ENCODE results near the gene SLC44A4. TPM values are rescaled to one million over a fixed set of nuclear protein-coding genes. Genes with fewer than 3 reads are reported as not detected.

Gene SLC44A4
- total and polyA plus RNA-seq, 2 of the 8 experiments (the other 6 are each of a cell fraction or from before 2014, with no cell fraction given): 4.8 to 7.0 TPM

GRCh38 chr6:31827286-31828079 lies 51.3 kb downstream of the SLC44A4 start, which contains the start of gene HSPA1B:
Gene HSPA1B (plus strand): TSS chr6:31827738. CDS start chr6:31827951, 213 bp downstream.
- H3K4me3 ChIP-seq (ENCODE audit: extremely low read depth in 1 of 4, insufficient read depth in 2 of 4, low read depth in 3 of 4, low read length in 4 of 4): peak within 1 kb of the TSS; percentile 55 to 75 (median 72)
- peak within 1 kb of the TSS; percentile 16 for H3K4ac ChIP-seq (replicated peaks; ENCODE audit: insufficient read length, low read depth, low read length)
- peak within 1 kb of the TSS; percentile 93 for H3K18ac ChIP-seq (ENCODE audit: extremely low read depth, low read length)
- peaks cover 2% of the 10 kb centered on the region; the same call in 1 of the 2 replicates for H3K79me1 ChIP-seq (ENCODE audit: low read depth, low read length)
- peaks cover 0 to 3% of the 10 kb centered on the region in 2 experiments for H4K20me1 ChIP-seq (replicated peaks in 1 of 2; ENCODE audit: control insufficient read depth in 1 of 2, insufficient read depth in 2 of 2, low read length in 2 of 2)
- no peak within 1 kb of the TSS for H2AK5ac ChIP-seq (ENCODE audit: low read depth, low read length)
- POLR2A ChIA-PET (ENCODE audit: partially characterized antibody): interaction anchor here (0.7 to 10.9 kb wide), 54 partner anchors 8 to 352 kb away, joined by 3 to 136 read pairs (median 4); partner anchors contain the start of genes ABHD16A, APOM, BAG6 and C6orf47
- no peak within 1 kb of the TSS for H2BK120ac ChIP-seq (replicated peaks; ENCODE audit: low read depth, low read length)
- H3K9me3 ChIP-seq (ENCODE audit: insufficient read depth in 2 of 2, low read depth in 1 of 2, low read length in 1 of 2): no peaks in the 10 kb centered on the region
- peak within 1 kb of the TSS; percentile 2; the same call in 1 of the 2 replicates for H2BK20ac ChIP-seq (ENCODE audit: low read length)
- H3K79me2 ChIP-seq (ENCODE audit: control insufficient read depth in 1 of 2, insufficient read depth in 2 of 2, low read length in 2 of 2): peaks cover 0 to 23% of the 10 kb centered on the region in 2 experiments; a peak in 2 of 4 replicates
- H3K56ac ChIP-seq (replicated peaks; ENCODE audit: insufficient read length, low read depth, low read length): no peak within 1 kb of the TSS
- 1% methylated on average over 45 of the region's 56 CpGs; no CpG with 5 or more reads in 1 of the 2 experiments for WGBS, 2 experiments (ENCODE audit: extremely low coverage in 1 of 2, insufficient coverage in 1 of 2, insufficient read length in 1 of 2, insufficient replicate concordance in 2 of 2, low coverage in 1 of 2, low lambda C conversion rate in 2 of 2, missing lambda C conversion rate in 1 of 2)
- H3K4me1 ChIP-seq (replicated peaks in 1 of 4; ENCODE audit: control insufficient read depth in 3 of 4, insufficient read depth in 4 of 4, low read length in 3 of 4): peaks cover 5 to 12% (median 9%) of the 10 kb centered on the region in 4 experiments; a peak in 6 of 7 replicates
- H4K91ac ChIP-seq (replicated peaks; ENCODE audit: insufficient read length, low read length): peak within 1 kb of the TSS; percentile 41
- H2BK12ac ChIP-seq (ENCODE audit: low read depth, low read length): peak within 1 kb of the TSS; percentile 84; the same call in 1 of the 2 replicates
- peaks cover 13% of the 10 kb centered on the region for H3K23me2 ChIP-seq (ENCODE audit: low read depth, low read length)
- no peaks in the 10 kb centered on the region for H3K36me3 ChIP-seq (ENCODE audit: control insufficient read depth in 2 of 4, insufficient read depth in 4 of 4, low read length in 3 of 4)
- H3K4me2 ChIP-seq (ENCODE audit: insufficient read depth in 1 of 2, low read depth in 2 of 2, low read length in 2 of 2): peak within 1 kb of the TSS; percentile 87 to 100
- H3K27ac ChIP-seq (ENCODE audit: low read depth, low read length): peak within 1 kb of the TSS; percentile 77
- no peaks in the 10 kb centered on the region for H3K27me3 ChIP-seq (replicated peaks in 1 of 4; ENCODE audit: control insufficient read depth in 3 of 4, extremely low read depth in 1 of 4, insufficient read depth in 3 of 4, low read length in 3 of 4)
- peak within 1 kb of the TSS; percentile 92; the same call in 1 of the 2 replicates for H2BK15ac ChIP-seq (ENCODE audit: low read length)
- DNase-seq (ENCODE audit: low read depth in 1 of 2, low spot score in 2 of 2) (peak; percentile 98), FAIRE-seq (no peak)
- peak within 1 kb of the TSS; percentile 63 to 79 (median 64) for H3K9ac ChIP-seq (replicated peaks in 1 of 4; ENCODE audit: extremely low read depth in 1 of 4, low read depth in 3 of 4, low read length in 3 of 4)
- H4K5ac ChIP-seq (ENCODE audit: insufficient read length, low read depth, low read length): peak within 1 kb of the TSS; percentile 78
- peak within 1 kb of the TSS; percentile 54; the same call in 1 of the 2 replicates for H2AFZ ChIP-seq (ENCODE audit: low read length)
- H3K23ac ChIP-seq (ENCODE audit: insufficient read length): no peak within 1 kb of the TSS
- no peak within 1 kb of the TSS for H4K8ac ChIP-seq (ENCODE audit: extremely low read depth, insufficient read depth, low read length)
- peak within 1 kb of the TSS; percentile 92 for H2BK5ac ChIP-seq (ENCODE audit: low read depth, low read length)
- no peak within 1 kb of the TSS for H3K14ac ChIP-seq (ENCODE audit: insufficient read length)
- CTCF ChIA-PET (ENCODE audit: partially characterized antibody): interaction anchor here (0.6 to 2.6 kb wide), 9 partner anchors 11 to 138 kb away, joined by 3 to 12 read pairs (median 4); partner anchors contain the start of genes LSM2 and VARS1
- 0 out of 2 replicates have a peak, but pooled peaks have one; percentile 26 for TF ChIP-seq SP2 (IDR thresholded peaks at IDR 0.05; ENCODE audit: low read length)
- TF ChIP-seq, protein P1, sequence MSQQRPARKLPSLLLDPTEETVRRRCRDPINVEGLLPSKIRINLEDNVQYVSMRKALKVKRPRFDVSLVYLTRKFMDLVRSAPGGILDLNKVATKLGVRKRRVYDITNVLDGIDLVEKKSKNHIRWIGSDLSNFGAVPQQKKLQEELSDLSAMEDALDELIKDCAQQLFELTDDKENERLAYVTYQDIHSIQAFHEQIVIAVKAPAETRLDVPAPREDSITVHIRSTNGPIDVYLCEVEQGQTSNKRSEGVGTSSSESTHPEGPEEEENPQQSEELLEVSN (IDR thresholded peaks at IDR 0.05): peak; percentile 58
- peak; percentile 86 for TF ChIP-seq PHF8 (conservative IDR thresholded peaks at IDR 0.05; ENCODE audit: low read depth, low read length)
- no peak for TF ChIP-seq KDM5A (IDR thresholded peaks at IDR 0.05; ENCODE audit: low read length)
- TF ChIP-seq TAF7 (optimal IDR thresholded peaks at IDR 0.05; ENCODE audit: borderline replicate concordance, low read depth, low read length): peak; percentile 83
- TF ChIP-seq TAF1 (IDR thresholded peaks at IDR 0.05; ENCODE audit: low read depth, low read length): peak; percentile 98
- TF ChIP-seq POLR2AphosphoS5 (IDR thresholded peaks at IDR 0.05; ENCODE audit: low read depth, low read length): peak; percentile 100
- peak; percentile 99 to 100 for TF ChIP-seq POLR2A (IDR thresholded peaks at IDR 0.05; ENCODE audit: control extremely low read depth in 1 of 2, low read depth in 2 of 2, low read length in 2 of 2)
- TF ChIP-seq TEAD4 (IDR thresholded peaks at IDR 0.05; ENCODE audit: low read depth, low read length): no peak
- peak; percentile 94 for TF ChIP-seq GTF2F1 (IDR thresholded peaks at IDR 0.05; ENCODE audit: borderline replicate concordance, low read depth, low read length)

All from H1 (cell line).